Measurements from ENCODE around the gene STMN1.

DNA sequence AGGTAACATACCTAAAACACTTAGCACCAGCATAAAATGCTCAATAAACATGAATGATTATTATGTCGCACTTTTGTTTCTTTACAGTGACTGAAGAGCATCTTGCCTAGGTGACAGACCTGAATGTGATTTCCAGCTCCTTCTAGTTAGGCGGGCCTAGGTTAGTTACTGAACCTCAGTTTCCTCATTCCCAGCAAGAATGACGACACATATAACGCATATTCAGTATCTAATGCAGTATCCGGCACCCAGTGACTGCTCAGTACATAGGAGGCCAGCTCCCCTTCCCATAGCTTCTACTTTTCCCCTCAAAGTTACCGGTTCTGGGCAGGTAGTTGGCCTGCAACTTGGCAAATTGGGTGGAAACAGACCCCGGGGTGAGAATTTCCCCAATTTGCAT is 47.7 kb downstream of the STMN1 start:
- TF ChIP-seq CTCF (conservative IDR thresholded peaks at IDR 0.05; ENCODE audit: low read depth, low read length), result no peak
- TF ChIP-seq EZH2 (IDR thresholded peaks at IDR 0.05; ENCODE audit: borderline replicate concordance, low read depth, low read length, poor library complexity, severe bottlenecking), result no peak
